ENCODE measurements around the gene BLID.

Gene BLID

GRCh38 chr11:122105044-122105758 lies 10.8 kb downstream of the BLID start:
- DNase-seq (ENCODE audit: low read depth) = no peak

GRCh38 chr11:122104341-122104740 lies 11.7 kb downstream of the BLID start:
- no peak for DNase-seq (ENCODE audit: low read depth)

DNA sequence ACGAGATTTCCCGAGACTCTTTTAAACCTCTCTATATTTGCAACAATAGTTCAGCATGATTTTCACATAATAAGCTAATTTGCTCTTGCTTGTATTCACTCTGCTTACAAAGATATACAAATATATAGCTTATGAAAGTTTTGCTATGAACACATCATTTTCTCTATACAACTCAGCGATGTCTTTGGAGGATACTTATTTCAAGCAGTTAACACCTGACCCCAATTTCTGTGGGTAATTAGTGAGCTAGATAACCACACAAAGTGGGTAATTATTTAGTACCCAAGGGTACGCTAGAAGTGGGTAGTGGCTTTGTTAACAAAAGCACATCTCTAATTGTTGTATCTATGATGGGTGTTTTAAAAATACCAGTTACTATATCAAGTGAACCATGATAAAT lies 12.3 kb downstream of the BLID start:
- no peak for DNase-seq (ENCODE audit: low read depth)

GRCh38 chr11:122103321-122103720 lies 12.7 kb downstream of the BLID start:
- no peak for DNase-seq (ENCODE audit: low read depth)

DNA sequence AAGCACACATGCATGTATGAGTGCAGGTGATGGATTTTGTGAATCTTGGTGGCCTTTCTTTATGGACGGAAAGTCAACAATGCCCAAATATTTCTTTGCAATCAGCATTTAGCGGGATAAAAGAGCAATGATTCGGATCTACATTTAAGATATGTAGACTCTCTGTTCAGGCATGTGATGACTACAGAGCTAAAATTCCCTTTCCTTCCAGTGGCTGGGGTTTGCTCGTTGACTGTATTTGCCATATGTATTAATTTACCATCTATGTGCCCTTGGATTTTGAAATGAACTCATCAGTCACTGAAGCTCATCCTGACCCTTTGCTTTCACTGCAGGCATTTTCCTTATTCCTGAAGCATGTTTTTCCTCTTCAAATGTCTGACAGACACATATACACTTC lies 13.6 kb downstream of the BLID start:
- DNase-seq (ENCODE audit: low read depth) = no peak

GRCh38 chr11:122101625-122102291 lies 14.3 kb downstream of the BLID start:
- DNase-seq (ENCODE audit: low read depth) = no peak

DNA sequence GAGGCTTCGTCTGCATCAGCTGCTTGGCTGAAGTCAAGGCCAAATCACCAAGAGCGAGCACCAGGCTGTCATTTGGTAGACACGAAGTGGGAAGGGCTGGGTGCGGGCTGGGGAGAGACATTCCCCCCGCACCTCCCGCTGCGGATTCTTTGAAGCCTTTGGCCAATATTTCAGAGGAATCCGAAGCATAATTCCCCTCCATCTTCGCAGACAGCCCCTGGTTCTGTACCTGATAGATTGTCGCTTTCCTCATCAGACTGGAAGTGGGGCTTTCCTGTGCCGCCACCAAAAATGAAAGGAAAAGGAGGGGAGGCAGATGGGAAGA lies 15.3 kb downstream of the BLID start:
- DNase-seq (ENCODE audit: low read depth) = no peak

DNA sequence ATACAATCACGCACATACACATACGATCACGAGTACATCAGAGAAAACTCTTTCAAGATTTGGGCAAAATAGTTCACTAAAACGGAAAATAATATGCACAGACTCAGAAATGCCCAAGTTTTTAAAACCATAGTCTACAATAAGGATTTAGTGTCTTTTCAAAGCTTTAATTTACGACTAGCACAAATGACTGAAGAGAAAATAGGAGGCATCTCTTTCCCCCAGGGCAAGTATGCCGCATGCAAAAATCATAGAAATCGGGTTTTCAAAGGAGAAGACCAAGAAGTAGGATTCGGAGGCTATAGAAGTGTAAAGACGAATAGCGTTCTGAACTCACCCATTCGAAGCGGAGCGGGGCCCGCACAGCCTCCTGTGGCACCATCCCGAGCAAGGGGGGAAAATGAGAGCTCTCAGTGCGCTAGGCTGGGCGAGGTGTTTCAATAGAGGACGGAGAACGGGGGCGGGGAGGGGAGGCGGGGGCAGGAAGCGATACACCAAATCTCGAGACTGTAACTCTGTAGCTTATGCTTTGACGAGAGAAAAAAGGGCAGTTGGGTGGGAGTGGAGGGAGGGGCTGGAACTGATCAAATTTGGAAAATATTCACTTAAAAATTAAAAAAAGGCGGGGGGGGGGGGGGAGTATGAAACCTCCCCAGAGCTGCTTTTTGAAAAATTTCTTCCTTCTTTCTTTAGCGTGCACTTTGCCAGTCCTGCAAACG lies 15.8 kb downstream of the BLID start:
- no peak for DNase-seq (ENCODE audit: low read depth)

DNA sequence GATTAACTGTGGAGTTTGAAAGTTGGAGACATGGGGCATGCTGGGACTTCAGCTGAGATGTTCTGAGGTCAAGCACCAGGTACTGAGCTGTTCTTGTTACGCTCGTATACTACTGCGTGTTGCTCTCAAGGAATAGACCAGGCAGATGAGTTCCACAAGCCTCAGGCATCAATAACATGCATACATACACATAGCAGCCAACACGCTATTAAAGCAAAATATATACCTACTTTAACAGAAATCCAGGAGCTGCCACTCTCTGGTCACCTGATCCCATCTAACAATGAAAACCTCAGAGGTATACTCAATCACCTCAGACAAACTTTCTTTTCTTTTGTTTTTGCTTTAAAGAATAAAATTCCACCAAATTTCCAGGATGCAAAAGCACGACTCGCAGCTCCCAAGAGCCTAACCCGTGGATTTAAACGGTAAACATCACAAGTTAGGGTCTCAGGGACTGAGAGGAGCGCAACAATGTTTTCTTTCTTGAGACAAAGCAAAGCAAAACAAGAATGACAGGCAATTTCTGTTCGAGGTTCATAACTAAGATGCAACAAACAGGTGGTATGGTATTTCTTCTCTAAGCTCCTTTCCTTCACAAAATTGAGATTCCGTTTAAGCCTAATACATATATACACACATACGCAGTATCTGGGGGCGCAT lies 16.5 kb downstream of the BLID start:
- no peak for DNase-seq (ENCODE audit: low read depth)

GRCh38 chr11:122098261-122098980 lies 17.6 kb downstream of the BLID start:
- DNase-seq (ENCODE audit: low read depth) = no peak

GRCh38 chr11:122097419-122098001 lies 18.5 kb downstream of the BLID start:
- DNase-seq (ENCODE audit: low read depth) = no peak

- no peak for DNase-seq (ENCODE audit: low read depth)
Observed at GRCh38 chr11:122096272-122097112, 19.5 kb downstream of the BLID start.

GRCh38 chr11:122095681-122096262 lies 20.2 kb downstream of the BLID start:
- DNase-seq (ENCODE audit: low read depth) = no peak

DNA sequence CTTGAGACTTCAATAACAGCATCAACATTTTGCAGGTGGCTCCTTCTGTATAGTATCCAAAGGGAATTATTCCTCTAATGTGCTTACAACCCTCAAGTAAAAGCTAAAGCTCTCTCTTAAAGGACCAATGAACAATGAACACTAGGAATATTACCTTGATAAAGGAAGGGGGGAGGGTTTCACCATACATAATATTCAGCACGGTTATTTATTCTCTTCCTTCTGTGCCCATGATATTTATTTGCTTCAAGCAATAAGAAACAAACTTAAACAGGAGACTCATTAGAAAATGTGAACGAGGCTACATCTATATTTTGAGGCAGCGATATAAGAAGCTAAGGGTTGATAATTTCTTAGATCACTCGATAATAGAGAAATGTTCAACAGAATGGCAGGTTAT lies 21.2 kb downstream of the BLID start:
- DNase-seq (ENCODE audit: low read depth) = no peak

DNA sequence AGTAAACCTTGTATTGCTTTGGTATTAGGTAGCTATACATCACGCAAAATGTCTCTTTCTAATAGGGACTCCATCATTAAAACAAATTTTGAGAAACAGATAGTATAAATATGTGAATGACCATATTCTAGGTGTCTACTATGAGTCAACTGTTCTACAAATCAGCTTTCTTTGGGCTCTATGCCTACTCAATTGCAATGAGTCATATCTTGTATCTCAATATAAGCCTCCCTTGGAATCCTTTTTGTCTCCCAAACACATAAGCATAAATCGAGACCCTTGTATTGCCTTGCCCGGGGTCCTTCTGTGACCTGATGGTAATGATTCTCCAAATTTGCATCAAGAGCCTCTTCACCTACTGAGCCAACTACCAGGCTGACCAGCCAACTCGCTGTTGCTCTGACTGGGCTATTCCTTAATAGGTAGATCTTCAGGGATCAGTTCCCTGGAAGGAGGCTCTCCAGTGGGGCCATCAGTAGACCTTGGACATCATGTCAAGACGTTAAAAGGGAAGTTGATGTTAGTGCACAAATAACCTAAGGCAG lies 22.2 kb downstream of the BLID start:
- DNase-seq (ENCODE audit: low read depth) = no peak

- DNase-seq (ENCODE audit: low read depth) = no peak
Observed at GRCh38 chr11:122091835-122092234, 24.2 kb downstream of the BLID start.

DNA sequence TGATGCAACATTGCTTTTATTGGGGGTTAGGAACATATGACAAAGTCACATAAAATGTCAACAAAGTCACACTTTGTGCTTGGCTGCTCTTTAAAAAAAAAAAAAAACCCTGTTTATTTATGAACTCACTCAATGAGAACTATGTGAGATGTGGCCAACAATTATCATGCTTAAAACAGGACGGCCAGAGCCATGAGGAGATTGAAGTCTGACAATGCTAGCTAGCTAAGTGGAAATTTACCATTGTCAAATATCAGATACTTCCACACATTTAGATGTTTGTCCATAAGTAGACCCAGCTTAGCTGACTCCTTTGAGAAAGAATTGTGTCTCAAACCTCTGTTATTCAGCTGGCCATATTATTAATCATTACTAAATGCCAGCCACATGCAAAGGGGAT lies 26.9 kb downstream of the BLID start:
- no peak for DNase-seq (ENCODE audit: low read depth)

GRCh38 chr11:122085712-122086111 lies 30.3 kb downstream of the BLID start:
- DNase-seq (ENCODE audit: low read depth) = no peak

- DNase-seq (ENCODE audit: low read depth) = no peak
Observed at GRCh38 chr11:122085264-122085663, 30.8 kb downstream of the BLID start.

DNA sequence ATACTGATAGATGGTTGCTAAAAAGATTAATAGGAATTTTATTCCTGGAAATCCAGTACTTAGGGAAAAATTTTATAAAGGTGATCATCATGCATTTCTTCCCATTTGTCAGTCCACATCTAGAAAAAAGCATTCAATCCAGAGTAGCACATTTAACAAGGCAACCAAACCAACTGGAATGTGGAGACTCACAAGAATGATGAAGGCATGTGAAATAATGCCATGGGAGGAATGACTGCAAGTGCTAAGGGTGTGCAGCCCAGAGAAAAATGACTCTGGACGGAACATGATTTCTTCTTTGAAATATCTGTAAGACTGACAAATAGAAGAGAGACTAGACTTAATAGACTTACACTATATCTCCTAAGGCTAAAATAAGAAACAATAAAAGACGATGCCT lies 33.8 kb downstream of the BLID start:
- DNase-seq (ENCODE audit: low read depth) = no peak

Data from HS-27A (cell line).